ENCODE measurements around the gene SLC5A10. TPM values are rescaled to one million over a fixed set of nuclear protein-coding genes. Genes with fewer than 3 reads are reported as not detected.
"Not testable (repeated sequence)": the region's sequence is repeated elsewhere in the genome, so short reads cannot be mapped to it uniquely, and the experiment has no call there.

The SLC5A10 gene
- polyA plus RNA-seq, 3 donors = 0.40 to 1.1 (median 0.70) TPM

- DNase-seq (ENCODE audit: extremely low read depth in 1 of 11, low read depth in 9 of 11, low spot score in 4 of 11) = not testable (repeated sequence)
Observed at GRCh38 chr17:19048826-19049225, 96.9 kb downstream of the SLC5A10 start.

- not testable (repeated sequence) for DNase-seq (ENCODE audit: extremely low read depth in 1 of 11, low read depth in 9 of 11, low spot score in 4 of 11)
Observed at GRCh38 chr17:19055447-19055846, 103.5 kb downstream of the SLC5A10 start.

GRCh38 chr17:19062009-19062717, 110.2 kb downstream of the SLC5A10 start:
- not testable (repeated sequence) for DNase-seq (ENCODE audit: extremely low read depth in 1 of 11, low read depth in 9 of 11, low spot score in 4 of 11)

GRCh38 chr17:19062718-19063325, 110.9 kb downstream of the SLC5A10 start:
- not testable (repeated sequence) for DNase-seq (ENCODE audit: extremely low read depth in 1 of 11, low read depth in 9 of 11, low spot score in 4 of 11)

- not testable (repeated sequence) for DNase-seq (ENCODE audit: extremely low read depth in 1 of 11, low read depth in 9 of 11, low spot score in 4 of 11)
Observed at GRCh38 chr17:19063326-19063956, 111.5 kb downstream of the SLC5A10 start.

GRCh38 chr17:19064378-19064777, 112.4 kb downstream of the SLC5A10 start:
- DNase-seq (ENCODE audit: extremely low read depth in 1 of 11, low read depth in 9 of 11, low spot score in 4 of 11) = not testable (repeated sequence)

- not testable (repeated sequence) for DNase-seq (ENCODE audit: extremely low read depth in 1 of 11, low read depth in 9 of 11, low spot score in 4 of 11)
Observed at GRCh38 chr17:19070318-19071168, 118.6 kb downstream of the SLC5A10 start.

Other genes with a start within 250 kb of the SLC5A10 start
- under 1 TPM; 0.64 to 0.89 (median 0.80) TPM for gene FBXW10, start 208.1 kb upstream of the SLC5A10 start, polyA plus RNA-seq (ENCODE audit: insufficient read length in 3 of 3)
- gene TVP23B, start 171.0 kb upstream of the SLC5A10 start, polyA plus RNA-seq (ENCODE audit: insufficient read length in 3 of 3) = 10 to 100 TPM; 44.5 to 52.7 (median 52.6) TPM
- gene PRPSAP2, start 94.0 kb upstream of the SLC5A10 start, polyA plus RNA-seq (ENCODE audit: insufficient read length in 3 of 3) = 10 to 100 TPM; 49.5 to 64.4 (median 53.7) TPM
- gene FAM83G, start 52.6 kb downstream of the SLC5A10 start, polyA plus RNA-seq (ENCODE audit: insufficient read length in 3 of 3) = 1 to 10 TPM; 5.2 to 9.7 (median 7.4) TPM
- 1 to 10 TPM; 4.6 to 7.8 (median 6.7) TPM for gene GRAP, start 94.8 kb downstream of the SLC5A10 start, polyA plus RNA-seq (ENCODE audit: insufficient read length in 3 of 3)
- 1 to 10 TPM; 1.8 to 6.4 (median 3.6) TPM for gene GRAPL, start 175.4 kb downstream of the SLC5A10 start, polyA plus RNA-seq (ENCODE audit: insufficient read length in 3 of 3)

Data from renal cortex interstitium (tissue), 11 donors.